ENCODE measurements around the gene JADE2.
"Not testable (repeated sequence)": the region's sequence is repeated elsewhere in the genome, so short reads cannot be mapped to it uniquely, and the experiment has no call there.

The JADE2 gene

DNA sequence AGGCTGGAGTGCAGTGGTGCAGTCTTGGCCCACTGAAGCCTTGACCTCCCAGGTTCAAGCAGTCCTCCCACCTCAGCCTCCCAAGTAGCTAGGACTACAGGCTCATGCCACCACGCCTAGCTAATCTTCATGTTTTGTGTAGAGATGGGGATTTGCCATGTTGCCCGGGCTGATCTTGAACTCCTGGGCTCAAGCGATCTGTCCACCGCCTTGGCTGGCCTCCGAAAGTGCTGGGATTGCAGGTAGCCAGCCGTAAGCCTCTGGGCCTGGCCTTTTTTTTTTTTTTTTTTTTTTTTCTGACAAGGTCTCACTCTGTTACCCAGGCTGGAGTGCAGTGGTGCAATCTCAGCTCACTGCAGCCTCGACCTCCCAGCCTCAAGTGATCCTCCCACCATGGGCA is 27.2 kb downstream of the JADE2 start:
- not testable (repeated sequence) for DNase-seq

DNA sequence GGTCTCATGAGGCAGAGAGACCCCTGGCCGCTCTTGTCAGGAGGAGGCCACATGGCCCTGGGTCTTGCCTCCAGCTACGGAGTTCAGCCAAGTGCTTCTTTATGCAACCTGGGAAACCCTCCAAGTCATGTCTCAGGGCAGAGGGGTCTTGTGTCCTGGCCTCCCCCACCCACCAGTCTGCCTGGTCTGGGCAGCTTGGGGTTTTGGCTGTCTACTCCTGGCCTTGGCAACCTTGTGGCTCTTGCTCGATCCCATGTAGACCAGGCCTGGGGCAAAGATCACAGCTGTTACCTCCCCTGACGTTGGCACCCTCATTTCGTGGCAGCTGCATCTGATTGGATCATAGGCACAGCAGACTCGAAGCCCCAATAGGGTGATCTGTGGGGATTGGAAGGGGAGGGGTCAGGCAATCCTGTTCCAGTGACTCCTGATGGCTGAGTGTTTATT is 28.4 kb downstream of the JADE2 start:
- no peak for DNase-seq

DNA sequence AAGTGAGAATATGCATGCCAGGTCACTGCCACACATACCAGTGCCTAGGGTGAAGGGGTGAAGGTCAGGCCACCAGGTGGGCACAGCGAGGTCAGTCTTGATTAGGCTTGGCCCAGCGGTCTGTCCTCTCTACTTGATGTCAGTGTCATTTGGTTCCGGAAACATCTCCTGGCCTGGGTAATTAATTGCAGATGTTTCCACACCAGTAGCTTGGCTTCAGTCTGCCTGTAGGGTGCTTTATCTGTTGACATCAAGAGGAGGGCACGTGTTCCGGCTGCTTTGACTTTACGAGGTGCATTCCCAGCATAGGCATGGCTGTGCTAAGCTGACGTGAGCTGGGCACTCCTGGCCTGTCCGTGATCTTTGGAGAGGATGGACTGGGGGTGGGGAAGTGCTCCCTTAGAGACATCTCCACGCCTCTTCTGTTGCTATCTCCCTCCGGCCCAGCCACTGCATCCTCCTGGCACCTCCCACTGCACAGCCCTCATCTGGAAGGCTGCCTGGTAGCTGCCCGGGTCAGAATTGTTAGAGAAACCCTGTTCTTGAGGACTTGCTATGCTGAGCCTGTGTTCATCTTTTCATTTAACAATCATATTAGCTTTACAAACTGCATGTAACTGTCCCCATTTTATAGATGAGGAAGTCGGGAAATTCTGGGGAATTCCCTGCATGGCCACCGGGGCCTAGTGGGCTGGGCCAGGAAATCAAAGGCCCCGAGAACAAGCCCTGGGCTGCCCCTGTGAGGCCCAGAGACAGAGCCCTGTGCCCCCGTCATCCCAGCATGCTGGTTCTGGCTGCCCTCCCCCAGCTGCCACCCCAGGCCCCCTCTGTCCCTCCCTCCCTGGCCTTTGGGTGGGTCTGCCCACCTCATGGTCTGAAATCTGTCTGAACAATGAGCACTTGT is 29.1 kb downstream of the JADE2 start:
- peak; percentile 71 for DNase-seq

DNA sequence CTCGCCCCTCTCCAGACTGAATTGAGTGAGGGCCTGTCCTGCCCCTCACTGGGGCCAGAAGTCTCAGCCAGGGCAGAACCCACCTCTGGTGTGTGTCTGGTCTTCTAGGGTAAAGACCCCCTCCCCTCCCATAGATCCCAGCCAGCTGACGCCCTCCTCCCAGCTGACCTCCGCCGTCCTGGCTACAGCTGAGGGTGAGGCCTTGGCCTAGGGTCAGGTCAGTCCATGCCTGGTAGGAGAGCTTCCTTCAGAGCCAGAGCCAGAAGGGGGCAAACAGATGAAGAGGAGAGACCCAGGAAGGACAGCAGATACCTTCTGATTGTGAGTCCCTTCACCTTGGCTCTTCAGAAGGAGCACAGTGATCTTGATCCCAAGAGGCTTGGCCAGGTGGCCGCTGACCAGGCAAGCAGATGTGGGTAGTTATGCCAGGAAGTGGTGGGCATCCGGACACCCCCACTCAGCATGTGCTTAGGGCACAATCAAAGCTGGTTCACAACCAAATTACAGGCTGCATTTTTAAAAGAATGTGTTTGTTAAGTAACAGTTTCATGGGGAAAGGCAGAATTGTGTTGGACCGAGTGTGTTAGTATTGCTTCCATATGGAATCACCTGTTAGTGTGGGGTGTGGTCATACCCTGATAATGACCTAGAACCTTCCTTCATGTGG is 29.9 kb downstream of the JADE2 start:
- DNase-seq, result no peak

DNA sequence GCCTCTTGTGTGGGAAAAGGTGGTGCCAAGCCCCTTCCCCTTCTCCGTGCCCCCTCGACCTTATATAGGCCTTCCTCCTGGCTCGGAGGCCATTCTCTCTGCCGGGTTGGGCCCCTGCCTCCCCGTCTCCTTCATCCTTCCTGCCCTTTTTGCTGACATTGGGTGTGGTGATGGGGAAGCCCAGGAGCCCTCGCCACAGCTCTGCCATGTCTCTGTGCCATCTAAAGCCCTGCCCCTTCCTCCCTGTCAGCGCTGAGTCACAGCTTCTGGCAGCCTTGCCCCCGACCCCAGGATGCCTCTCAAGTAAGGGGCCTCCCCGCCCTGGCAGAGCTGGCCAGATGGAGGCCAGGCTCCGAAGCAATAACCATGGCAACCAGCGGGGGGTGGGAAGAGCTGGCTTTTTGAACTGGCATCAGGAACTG is 30.4 kb downstream of the JADE2 start:
- peak; percentile 91 for DNase-seq

DNA sequence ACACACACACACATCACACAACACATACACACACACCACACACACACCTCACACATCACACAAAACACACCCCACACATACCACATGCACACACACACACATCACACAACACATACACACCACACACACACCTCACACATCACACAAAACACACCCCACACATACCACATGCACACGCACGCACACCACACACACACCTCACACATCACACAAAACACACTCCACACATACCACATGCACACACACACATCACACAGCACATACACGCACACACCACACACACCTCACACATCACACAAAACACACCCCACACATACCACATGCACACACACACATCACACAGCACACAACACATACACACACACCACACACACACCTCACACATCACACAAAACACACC is 31.1 kb downstream of the JADE2 start:
- DNase-seq, result not testable (repeated sequence)

DNA sequence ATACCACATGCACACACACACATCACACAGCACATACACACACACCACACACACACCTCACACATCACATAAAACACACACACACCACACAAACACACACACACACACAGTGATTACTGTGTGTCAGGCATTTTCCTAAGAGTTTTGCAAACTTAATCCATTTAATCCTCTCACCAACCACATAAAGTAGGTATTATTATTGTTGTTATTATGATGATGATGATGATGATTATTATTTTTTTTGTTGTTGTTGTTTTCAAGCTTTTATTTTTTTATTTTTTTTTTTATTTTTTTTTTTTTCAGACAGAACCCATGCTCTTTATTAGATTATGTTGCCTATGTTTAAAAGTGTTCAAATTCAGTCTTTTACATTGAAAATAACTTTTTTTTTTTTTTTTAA is 31.5 kb downstream of the JADE2 start:
- no peak for DNase-seq

DNA sequence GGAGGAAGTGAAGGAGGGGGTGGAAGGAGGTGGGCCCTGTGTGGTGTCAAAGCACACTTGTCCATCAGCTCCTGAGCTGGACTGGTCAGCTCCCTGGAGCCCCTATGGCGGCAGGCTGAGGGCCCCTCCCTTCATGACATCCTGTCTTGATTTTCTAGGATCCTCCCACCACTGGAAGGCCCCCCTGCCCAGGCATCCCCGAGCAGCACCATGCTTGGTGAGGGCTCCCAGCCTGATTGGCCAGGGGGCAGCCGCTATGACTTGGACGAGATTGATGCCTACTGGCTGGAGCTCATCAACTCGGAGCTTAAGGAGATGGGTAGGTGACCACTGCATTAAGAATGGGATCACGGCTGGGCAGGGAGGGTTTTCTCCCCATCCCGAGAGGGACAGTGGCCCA is 34.2 kb downstream of the JADE2 start:
- no peak for DNase-seq

DNA sequence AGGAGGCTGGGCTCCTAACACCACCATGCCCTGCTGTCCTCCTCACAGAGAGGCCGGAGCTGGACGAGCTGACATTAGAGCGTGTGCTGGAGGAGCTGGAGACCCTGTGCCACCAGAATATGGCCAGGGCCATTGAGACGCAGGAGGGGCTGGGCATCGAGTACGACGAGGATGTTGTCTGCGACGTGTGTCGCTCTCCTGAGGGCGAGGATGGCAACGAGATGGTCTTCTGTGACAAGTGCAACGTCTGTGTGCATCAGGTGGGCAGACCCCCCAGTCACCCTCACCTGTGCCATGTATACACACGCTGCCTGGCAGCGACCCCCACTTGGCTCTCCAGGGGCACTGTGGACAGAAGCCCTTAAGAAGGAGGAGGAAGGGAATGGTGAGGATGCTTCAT is 35.2 kb downstream of the JADE2 start:
- DNase-seq, result no peak

DNA sequence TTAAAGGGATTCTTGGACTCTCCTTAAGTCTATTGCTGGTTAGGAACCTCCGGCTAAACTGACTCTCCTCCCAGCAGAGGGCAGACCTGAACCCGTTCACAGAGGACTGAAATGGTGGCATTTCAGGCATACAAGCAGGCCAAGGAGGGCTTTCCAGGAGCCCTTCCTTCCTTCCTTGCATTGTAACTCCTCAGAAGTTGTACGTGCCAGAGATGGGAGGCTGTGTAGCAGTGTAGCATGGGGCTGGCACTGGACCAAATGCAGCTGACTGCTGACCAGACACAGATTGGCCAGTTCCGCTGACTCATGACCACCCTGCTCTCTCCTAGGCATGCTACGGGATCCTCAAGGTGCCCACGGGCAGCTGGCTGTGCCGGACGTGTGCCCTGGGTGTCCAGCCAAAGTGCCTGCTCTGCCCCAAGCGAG is 36.4 kb downstream of the JADE2 start:
- DNase-seq, result no peak

DNA sequence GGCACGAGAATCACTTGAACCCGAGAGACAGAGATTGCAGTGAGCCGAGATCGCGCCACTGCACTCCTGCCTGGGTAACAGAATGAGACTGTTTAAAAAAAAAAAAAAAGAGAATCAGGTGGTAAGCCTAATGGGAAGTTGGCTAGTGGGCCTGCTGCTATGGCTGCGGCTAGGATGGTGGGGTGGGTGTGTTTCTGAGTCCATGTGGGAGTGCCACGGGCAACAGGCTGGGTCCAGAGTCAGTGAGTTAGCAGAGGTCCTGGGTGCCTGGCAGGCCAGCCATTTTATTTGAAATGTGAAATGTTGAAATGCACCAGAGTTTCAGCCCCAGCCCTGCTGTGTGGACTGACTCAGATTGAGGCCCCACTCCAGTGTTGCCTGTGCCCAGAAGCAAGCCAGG is 37.8 kb downstream of the JADE2 start:
- no peak for DNase-seq

DNA sequence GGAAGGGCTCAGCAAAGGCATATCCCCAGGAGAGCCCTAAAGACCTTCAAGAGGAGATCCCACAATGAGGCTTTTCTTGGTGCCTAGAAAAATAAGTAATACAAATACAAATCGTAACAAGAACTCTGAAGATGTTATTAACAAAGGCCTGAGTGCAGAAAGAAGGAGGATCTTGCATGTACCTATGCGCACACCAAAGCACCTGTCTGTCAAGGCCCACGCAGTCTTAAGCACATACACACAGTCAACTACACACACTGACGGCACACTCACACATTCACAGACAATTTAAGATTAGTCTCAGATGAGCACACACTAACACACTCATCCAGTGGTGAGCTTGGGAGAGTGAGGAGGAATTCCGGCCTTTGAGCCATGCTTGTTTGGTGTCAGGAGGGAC is 38.5 kb downstream of the JADE2 start:
- no peak for DNase-seq

DNA sequence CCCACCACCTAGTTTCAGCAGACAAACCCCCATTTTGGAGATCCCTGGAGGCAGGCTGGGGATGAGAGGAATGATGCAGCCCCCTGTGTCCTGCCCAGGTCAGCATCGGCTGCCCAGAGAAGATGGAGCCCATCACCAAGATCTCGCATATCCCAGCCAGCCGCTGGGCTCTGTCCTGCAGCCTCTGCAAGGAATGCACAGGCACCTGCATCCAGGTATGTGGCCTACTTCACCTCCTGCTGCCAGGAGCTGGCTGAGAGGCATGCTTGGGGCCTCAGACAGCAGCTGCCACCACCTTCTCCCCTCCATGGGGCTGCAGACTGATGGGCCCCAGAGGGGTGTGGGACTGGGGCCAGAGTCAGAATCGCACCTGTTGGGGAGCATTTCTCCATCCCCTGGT is 38.9 kb downstream of the JADE2 start:
- DNase-seq, result no peak

DNA sequence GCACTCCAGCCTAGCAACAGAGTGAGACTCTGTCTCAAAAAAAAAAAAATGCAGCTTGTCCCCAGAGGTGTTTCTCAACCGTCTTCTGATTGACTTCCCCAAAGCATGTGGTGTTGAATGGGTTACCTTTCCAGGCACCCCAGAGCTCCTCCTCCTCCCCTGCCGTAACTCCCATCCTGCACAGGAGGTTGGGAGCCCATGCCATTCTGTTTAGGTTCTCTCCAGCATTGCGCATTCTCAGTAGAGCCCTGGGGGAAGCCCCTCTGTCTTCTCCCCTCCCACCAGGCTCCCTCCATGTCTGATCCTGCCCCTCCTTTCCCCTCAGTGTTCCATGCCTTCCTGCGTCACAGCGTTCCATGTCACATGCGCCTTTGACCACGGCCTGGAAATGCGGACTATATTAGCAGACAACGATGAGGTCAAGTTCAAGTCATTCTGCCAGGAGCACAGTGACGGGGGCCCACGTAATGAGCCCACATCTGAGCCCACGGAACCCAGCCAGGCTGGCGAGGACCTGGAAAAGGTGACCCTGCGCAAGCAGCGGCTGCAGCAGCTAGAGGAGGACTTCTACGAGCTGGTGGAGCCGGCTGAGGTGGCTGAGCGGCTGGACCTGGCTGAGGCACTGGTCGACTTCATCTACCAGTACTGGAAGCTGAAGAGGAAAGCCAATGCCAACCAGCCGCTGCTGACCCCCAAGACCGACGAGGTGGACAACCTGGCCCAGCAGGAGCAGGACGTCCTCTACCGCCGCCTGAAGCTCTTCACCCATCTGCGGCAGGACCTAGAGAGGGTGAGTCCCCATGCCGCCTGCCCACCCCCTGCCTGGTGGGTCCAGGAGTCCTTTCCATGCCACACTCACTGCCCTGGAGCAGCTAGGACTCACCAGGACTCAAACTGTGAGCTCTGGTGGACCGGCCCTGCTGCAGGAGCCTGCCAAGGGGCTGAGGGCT is 40.6 kb downstream of the JADE2 start:
- DNase-seq, result no peak

DNA sequence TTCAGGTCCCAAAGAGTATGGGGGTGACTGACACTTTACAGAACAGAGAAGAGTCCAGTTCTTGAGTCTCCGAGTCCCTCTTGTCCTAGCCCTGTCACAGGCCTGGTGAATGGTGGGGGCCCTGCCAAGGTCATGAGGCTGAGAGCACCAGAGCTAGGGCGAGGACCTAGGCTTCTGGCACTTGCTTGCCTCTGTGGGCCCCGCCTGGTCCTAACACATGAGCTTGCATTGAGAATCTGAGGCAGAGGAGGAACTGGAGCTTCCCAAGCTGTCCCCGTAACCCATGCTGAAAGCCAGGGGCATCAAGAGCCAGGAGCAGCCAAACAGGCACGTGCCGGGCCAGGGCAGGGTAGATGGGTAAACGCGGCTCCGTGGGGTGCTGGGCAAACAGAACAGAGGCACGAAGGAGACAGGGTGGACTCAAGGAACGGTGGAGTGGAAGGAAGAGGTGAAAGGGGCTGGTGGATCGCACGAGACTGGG is 41.3 kb downstream of the JADE2 start:
- DNase-seq, result no peak

DNA sequence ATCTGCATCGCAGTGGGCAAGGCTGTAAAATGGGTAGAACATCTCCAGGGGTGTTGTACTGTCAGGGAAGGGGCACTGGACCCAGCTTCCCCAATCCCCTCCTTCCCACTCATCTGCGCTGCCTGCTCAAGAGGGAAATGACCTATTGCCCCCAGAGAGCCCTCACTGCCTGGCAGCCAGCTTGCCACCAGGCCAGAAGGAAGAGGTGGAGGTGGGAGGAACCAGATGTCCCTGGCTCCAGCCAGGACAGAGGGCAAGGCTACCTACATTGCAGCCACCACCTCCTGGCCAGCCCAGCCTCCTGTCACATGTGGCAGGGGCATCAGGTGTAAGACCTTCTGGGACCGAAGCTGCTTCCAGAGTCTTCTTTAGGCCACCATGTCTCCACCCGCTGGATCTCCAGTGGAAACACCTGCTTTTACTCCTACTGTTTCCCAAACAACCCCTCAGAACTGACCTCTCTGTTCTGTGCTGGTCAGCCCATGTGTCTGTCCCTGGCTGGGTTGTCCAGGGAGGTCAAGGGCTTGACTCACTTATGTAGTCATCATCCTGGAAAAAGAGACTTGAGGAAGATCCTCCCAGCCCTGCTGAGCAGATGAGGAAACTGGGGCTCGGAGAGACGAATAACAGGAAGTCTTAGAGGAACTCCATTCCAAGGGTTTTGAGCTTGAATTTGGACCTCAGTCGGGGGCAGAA is 42.3 kb downstream of the JADE2 start:
- DNase-seq, result no peak

DNA sequence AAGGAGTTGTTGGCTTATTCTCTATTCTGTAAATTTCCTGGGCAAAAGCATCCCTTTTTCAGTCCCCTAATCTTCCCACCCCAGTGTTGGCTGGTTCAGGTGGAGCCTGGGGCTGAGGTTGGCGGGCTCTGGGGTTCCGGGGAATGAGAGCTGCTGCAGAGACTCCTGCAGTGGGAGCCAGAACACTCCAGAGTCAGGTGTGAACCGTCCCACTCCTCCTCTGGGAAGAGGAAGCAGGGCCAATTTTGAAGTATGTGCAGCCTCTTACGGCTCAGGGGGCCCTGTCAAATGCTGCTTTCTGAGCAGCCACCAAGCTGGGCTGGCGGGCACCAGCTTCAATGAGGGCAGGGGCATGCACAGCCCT is 42.8 kb downstream of the JADE2 start:
- DNase-seq, result no peak

DNA sequence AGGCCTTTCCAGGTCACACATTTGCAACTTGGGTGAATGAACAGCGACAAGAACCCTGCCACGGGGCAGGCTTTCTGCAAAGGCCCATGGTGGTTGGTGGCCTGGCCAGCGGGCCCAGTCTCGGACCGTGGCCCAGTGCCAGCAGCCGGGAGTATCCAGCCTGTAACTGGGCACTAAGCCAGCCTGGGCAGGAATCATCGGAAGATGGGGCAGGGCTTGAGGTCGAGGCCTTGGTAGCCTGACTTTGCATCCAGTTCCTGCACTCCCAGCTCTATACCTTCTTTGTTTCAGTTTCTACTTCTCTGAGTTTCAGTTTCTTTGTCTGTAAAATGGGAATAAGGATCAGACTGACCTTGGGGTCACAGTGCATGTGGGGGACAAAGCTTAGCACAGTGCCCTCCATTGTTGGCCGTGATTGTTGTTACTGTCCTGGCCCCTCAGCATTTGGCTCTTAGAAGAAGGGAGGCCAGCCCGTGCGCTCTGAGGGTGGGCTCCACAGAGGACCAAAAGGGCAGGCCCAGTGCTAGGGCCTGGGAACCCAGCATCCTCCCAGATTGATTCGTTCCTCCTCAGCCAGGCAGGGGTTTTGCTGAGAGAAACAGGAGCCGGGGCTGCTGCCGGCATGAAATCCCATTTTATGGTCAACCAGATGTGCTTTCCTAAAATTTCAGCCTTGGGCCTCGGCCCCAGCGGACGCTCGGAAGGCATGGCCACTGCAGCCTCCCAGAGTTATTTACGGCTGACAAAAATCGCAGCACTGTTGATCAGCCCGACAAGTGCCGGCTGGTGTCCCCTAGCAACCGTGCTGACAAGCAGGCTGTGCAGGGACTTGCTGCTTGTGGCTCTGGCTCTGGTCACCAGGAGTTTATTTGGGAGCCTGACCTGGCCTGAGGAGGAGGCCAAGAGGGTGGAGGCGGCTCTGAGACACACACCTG is 43.6 kb downstream of the JADE2 start:
- DNase-seq, result no peak

DNA sequence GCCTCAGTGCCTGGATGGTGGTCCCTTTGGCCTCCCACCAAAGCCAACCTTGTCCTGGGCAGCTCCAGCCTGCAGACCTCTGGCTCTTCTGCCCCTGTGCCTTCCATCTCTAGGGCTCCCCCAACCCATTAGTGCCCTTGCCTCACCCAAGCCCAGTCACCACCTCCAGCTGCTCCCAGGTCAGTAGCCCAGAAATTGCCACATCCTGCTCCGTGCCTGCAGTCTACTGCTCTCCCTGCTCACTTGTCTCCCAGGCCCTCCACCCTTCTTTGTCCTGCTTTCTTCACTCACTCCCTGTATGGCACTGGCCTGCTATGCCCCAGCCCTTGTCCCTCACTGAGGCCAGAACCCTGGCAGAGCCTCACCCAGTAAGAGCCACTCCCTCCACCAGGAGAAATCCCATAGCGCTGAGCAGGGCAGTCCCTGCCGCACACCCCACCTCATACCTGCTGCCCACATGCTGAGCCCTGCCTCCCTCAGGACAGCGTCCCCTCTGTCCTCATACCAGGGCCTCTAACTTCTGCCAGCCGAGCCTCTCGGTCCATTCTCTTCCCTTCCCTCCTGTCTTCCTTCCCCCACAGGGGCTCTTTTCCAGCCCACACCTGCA is 44.4 kb downstream of the JADE2 start:
- DNase-seq, result no peak

DNA sequence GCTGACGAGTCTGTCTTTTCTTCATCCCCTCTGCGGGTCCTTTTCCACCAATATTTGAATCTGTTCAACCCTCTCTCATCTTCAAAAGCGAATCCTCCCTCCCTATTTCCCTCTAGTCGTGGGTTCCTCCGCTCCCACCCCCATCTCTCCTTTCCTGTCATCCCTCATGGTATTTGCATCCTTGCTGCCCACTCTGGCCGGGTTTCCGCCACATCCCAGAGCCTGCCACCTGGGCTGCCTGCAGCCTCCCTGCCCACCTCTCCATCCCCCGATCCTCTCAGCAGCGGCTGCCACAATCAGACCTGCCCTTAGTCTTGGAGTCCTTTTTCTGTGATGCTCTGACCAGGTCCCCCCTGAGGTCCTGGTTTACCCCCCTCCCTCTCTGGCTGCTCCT is 44.9 kb downstream of the JADE2 start:
- DNase-seq, result no peak

DNA sequence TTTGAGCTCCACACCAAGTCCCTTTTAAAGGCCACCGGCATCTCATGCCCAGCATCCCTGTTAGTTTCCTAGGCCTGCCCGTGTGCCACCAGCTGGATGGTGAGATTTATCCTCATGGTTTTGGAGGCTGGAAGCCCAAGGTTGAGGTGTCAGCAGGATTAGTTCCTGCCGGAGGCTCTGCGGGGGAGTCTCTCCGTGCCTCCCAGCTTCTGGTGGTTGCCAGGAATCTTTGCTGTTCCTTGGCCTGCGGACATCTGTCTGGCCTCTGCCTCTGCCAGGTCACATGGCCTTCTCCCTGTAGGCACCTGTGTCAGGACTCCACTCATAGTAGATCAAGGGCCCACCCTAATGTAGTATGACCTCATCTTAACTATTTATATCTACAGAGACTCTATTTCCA is 45.4 kb downstream of the JADE2 start:
- no peak for DNase-seq

Measured in CD4-positive, alpha-beta T cell treated with Interleukin-17A for 1 hour (primary cell).